Astrocyte (in vitro differentiated cells and primary cell): ENCODE data around the gene SURF4.

Experiments used
- CTCF ChIP-seq: IDR thresholded peaks from 2 replicates; pipeline ENCODE4 v1.5.1; 2011; ENCODE audit warnings: low read depth, mild to moderate bottlenecking, inconsistent platforms, low read length, moderate library complexity; ENCODE audit not compliant: insufficient read depth
- EZH2 ChIP-seq: IDR thresholded peaks from 2 replicates; pipeline ENCODE4 v1.6.1; 2012; ENCODE audit warnings: mild to moderate bottlenecking, low read length, inconsistent platforms; ENCODE audit not compliant: insufficient read depth

- TF ChIP-seq EZH2: no peak
- no peak for TF ChIP-seq CTCF
Measured at GRCh38 chr9:133344071-133344470, 31.8 kb downstream of the SURF4 start.
